GM12872 (cell line): ENCODE measurements around the gene TMPRSS9.

Experiments
- CTCF ChIP-seq: IDR thresholded peaks from 3 replicates; pipeline ENCODE4 v1.5.1; 2011; ENCODE audit warnings: low read depth, mild to moderate bottlenecking, low read length, moderate library complexity; ENCODE audit not compliant: insufficient read depth

TMPRSS9 gene

GRCh38 chr19:2339644-2340310 is 20.3 kb upstream of the TMPRSS9 start:
- TF ChIP-seq CTCF = no peak

GRCh38 chr19:2340496-2341243 is 19.4 kb upstream of the TMPRSS9 start:
- TF ChIP-seq CTCF = no peak

- TF ChIP-seq CTCF = no peak
These were observed 18.8 kb upstream of the TMPRSS9 start for GRCh38 chr19:2341244-2341751.

GRCh38 chr19:2341982-2342381 is 18.1 kb upstream of the TMPRSS9 start:
- TF ChIP-seq CTCF = no peak

GRCh38 chr19:2342656-2343288 is 17.3 kb upstream of the TMPRSS9 start:
- TF ChIP-seq CTCF = no peak

- no peak for TF ChIP-seq CTCF
These were observed 16.6 kb upstream of the TMPRSS9 start for GRCh38 chr19:2343289-2343982.

- TF ChIP-seq CTCF = no peak
These were observed 15.6 kb upstream of the TMPRSS9 start for GRCh38 chr19:2344381-2344870.
